HG02610 (cell line): ENCODE results near the gene GOPC.

Experiments used
- ATAC-seq: cut with Tn5 transposase; IDR thresholded peaks from one replicate; pipeline ENCODE4 v1.9.1; 2021; ENCODE audit warnings: mild to moderate bottlenecking, moderate library complexity; ENCODE audit not compliant: unreplicated experiment

GOPC gene

GRCh38 chr6:117550078-117550600, 52.2 kb downstream of the GOPC start:
- ATAC-seq: no peak

DNA sequence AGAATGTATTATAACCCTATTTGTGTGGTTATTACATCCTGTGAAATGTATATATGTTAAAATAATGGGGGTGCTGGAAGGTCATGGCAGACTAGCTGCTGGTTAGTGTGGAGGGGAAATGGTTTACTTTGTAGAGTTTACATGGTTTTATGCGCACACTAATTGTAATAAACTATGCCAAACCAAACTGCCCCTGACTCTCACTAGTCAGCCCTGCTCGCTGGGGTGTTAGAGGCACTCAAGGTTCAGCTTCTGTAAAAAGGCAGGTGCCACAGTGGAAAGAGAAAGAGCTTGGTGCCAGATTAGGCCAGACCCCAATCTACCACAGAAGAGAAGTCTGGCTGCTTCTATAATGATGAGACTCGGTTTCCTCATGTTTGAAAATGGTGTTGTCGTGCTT, 52.7 kb downstream of the GOPC start:
- ATAC-seq: no peak

- peak; percentile 50 for ATAC-seq
Measured at GRCh38 chr6:117548797-117549301, 53.5 kb downstream of the GOPC start.

DNA sequence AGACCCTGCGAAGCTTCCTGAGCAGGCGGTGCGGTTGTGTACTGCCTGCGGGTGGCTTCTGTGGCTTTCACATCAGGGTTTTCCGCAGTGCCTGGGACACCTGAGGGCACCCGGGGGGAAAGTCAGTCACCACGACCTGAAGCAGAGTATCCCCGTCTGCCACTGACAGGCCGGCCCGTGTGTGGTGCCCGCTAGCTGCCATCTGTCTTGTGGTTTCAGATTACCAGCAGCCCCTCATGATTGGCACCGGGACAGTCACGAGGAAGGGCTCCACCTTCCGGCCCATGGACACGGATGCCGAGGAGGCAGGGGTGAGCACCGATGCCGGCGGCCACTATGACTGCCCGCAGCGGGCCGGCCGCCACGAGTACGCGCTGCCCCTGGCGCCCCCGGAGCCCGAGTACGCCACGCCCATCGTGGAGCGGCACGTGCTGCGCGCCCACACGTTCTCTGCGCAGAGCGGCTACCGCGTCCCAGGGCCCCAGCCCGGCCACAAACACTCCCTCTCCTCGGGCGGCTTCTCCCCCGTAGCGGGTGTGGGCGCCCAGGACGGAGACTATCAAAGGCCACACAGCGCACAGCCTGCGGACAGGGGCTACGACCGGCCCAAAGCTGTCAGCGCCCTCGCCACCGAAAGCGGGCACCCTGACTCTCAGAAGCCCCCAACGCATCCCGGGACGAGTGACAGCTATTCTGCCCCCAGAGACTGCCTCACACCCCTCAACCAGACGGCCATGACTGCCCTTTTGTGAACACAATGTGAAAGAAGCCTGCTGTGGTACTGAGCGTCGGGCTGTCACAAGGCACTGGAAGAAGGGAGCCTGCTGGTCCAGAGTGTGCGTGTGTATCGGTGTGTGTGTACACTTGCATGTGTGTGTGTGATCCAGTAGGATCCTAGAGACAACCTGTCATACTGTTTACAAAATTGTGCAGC, 54.4 kb downstream of the GOPC start:
- peak; percentile 55 for ATAC-seq

GRCh38 chr6:117546674-117547073, 55.6 kb downstream of the GOPC start:
- no peak for ATAC-seq

GRCh38 chr6:117545161-117545595, 57.1 kb downstream of the GOPC start:
- ATAC-seq: no peak

- no peak for ATAC-seq
Measured at GRCh38 chr6:117544716-117545115, 57.6 kb downstream of the GOPC start.

GRCh38 chr6:117542493-117542892, 59.8 kb downstream of the GOPC start:
- ATAC-seq: no peak

GRCh38 chr6:117540670-117541069, 61.6 kb downstream of the GOPC start:
- no peak for ATAC-seq

- ATAC-seq: no peak
Measured at GRCh38 chr6:117538615-117539014, 63.7 kb downstream of the GOPC start.

GRCh38 chr6:117536317-117536716, 66.0 kb downstream of the GOPC start:
- ATAC-seq: no peak

- no peak for ATAC-seq
Measured at GRCh38 chr6:117534974-117535373, 67.3 kb downstream of the GOPC start.

DNA sequence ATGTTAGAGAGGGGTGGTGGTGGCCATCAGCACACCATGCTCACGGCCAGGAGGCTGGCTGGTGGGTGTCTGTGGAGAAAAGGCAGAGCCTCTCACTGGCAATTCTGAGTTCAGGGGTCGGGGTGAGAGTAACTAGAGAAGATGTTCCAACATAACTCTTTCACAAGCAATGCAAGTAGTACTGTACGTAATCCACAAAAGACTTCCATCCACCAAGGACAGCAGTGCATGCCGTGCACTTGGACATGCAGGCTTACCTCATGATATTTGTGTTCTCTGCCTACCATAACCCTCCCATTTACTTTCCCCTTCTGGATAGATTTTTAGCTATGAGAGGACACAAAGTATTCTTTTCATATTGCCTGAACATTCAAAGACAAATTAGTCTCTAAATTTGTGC, 68.5 kb downstream of the GOPC start:
- ATAC-seq: no peak

DNA sequence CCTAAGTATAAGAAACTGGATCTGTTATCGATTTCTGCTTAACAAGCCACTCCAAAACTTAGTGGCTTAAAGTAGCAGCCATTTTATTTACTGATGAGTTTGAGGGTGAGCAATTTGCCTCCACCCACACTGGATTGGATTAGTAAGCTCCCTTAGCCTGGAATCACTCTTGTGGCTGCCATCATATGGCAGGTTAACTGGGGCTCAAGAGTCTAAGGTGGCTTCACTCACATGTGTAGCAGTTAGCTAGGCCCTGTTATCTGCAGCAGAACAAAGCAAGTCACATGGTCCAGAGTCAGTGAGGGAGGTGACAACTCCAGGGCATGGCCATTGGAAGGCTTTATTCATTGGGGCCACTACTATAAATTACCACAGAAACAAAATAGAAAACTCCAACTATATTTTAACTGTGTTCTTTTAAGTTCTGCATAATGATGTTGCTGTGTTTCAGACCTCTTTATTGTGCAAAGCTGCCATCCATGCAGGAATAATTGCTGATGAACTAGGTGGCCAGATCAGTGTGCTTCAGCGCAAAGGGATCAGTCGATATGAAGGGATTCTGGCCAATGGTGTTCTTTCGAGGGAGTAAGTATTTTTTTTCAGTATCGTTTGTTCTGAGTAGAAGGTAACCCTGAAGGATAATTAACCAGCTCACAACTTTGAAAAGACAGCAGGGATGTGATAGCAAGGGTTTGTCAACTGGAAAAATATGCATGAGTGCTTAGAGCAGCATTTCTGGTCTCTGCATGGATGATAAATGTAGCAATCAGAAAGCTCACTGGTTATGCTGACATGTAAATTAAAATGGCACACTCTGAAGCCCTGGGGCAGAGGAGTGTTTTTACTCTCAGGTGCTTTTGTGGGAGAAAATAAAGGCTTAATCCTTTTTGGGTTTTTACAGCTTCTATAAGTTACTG, 70.2 kb downstream of the GOPC start:
- no peak for ATAC-seq

DNA sequence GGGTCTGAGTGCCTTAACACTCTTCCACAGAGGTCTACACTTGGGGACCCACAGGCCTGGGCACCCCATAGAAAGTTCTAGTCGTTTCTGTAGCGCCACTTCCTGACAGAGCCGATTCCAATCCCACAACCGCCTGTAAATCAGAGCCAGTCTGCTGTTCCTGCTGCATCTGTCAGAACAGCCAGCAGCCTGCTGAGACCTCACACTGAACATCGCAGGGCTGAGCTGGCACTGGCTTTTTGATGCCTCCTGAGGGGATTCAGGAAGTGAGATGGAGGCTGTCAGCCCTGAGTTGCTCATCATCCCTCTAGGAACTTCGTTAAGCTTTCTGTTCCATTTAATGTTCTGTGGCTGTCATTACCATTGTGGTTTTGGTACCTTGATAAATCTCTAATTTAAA, 71.0 kb downstream of the GOPC start:
- no peak for ATAC-seq

- no peak for ATAC-seq
Measured at GRCh38 chr6:117530467-117531242, 71.7 kb downstream of the GOPC start.

- no peak for ATAC-seq
Measured at GRCh38 chr6:117525607-117526006, 76.7 kb downstream of the GOPC start.

GRCh38 chr6:117521791-117522502, 80.4 kb downstream of the GOPC start:
- ATAC-seq: no peak

- ATAC-seq: no peak
Measured at GRCh38 chr6:117520603-117521395, 81.5 kb downstream of the GOPC start.
